Transverse colon (tissue), 4 donors: ENCODE measurements around the gene ARMC5.

Experiments used
- CTCF ChIP-seq, 5 experiments: fragments of 200-600 bp in 3 of 5; fragments of 450-650 bp in 2 of 5; sonication (generic) in 3 of 5; IDR thresholded peaks; 1 replicate in 2 of 5; 2 replicates in 3 of 5; pipeline ENCODE4 v1.5.1; 2016 to 2017; ENCODE audit warnings: antibody characterized with exemption in 5 of 5, inconsistent platforms in 3 of 5, mild to moderate bottlenecking in 2 of 5, moderate library complexity in 1 of 5
- EP300 ChIP-seq: sonication (generic); formaldehyde crosslinking; IDR thresholded peaks from one replicate; pipeline ENCODE4 v1.6.1; 2017; ENCODE audit warnings: antibody characterized with exemption, low read depth
- POLR2A ChIP-seq: fragments of 450-650 bp; IDR thresholded peaks from one replicate; pipeline ENCODE4 v1.6.1; 2016; ENCODE audit warnings: antibody characterized with exemption, mild to moderate bottlenecking, moderate library complexity
- POLR2AphosphoS5 ChIP-seq, 3 donors: sonication (generic); formaldehyde crosslinking; IDR thresholded peaks; one replicate each; pipeline ENCODE4 v1.6.1; 2016; ENCODE audit warnings: antibody characterized with exemption in 3 of 3

- no peak for TF ChIP-seq CTCF (IDR thresholded peaks at IDR 0.05)
- TF ChIP-seq POLR2AphosphoS5 (IDR thresholded peaks at IDR 0.05) = no peak
- no peak for TF ChIP-seq EP300
- no peak for TF ChIP-seq POLR2A
These were observed 31.1 kb upstream of the ARMC5 start, which contains the start of gene COX6A2 for GRCh38 chr16:31428279-31428597.
